HepG2 (cell line): ENCODE data around the gene FLVCR1. TPM values are rescaled to one million over a fixed set of nuclear protein-coding genes. Genes with fewer than 3 reads are reported as not detected.

Experiments used
- ARID5B ChIP-seq: IDR thresholded peaks from 2 replicates; pipeline ENCODE4 v1.4.0; 2020; ENCODE audit warnings: mild to moderate bottlenecking, missing genetic modification reagents
- GFI1 ChIP-seq: sonication (generic); formaldehyde crosslinking; IDR thresholded peaks from 2 replicates; pipeline ENCODE4 v1.5.0; 2020; ENCODE audit warnings: missing genetic modification reagents, mild to moderate bottlenecking, borderline replicate concordance
- PRMT3 ChIP-seq: sonication (generic); formaldehyde crosslinking; IDR thresholded peaks from 2 replicates; pipeline ENCODE4 v1.8.1; 2022; ENCODE audit warnings: low read depth, mild to moderate bottlenecking, moderate library complexity, missing genetic modification reagents, borderline replicate concordance
- SNAPC5 ChIP-seq: sonication (generic); formaldehyde crosslinking; IDR thresholded peaks from 2 replicates; pipeline ENCODE4 v1.8.1; 2023; ENCODE audit warnings: mild to moderate bottlenecking, missing genetic modification reagents, borderline replicate concordance
- STAG1 ChIP-seq: sonication (generic); formaldehyde crosslinking; IDR thresholded peaks from 2 replicates; pipeline ENCODE4 v1.4.0; 2020; ENCODE audit warnings: missing genetic modification reagents
- ZNF691 ChIP-seq: sonication (generic); formaldehyde crosslinking; IDR thresholded peaks from 2 replicates; pipeline ENCODE4 v1.4.0; 2020; ENCODE audit warnings: missing genetic modification reagents, low read depth, mild to moderate bottlenecking, borderline replicate concordance
- polyA plus RNA-seq, 8 experiments: library from polyadenylated mRNA; depleted of rRNA in 3 of 8; stranded (reverse) in 7 of 8; unstranded in 1 of 8; fragments of >200 nt; fragmentation: Illumina TruSeq in 4 of 8; extraction: Trizol in 4 of 8; gene quantifications; 2 replicates each; pipeline versions ENCODE4 v1.2.1 to v1.2.3, GENCODE V29; 2011 to 2016; ENCODE audit warnings: low read depth in 4 of 8, missing spikeins in 1 of 8, mixed read lengths in 1 of 8; ENCODE audit not compliant: insufficient read depth in 1 of 8
- total RNA-seq, 5 experiments: library from RNA; depleted of rRNA; stranded (reverse); fragments of >200 nt; fragmentation: Illumina TruSeq; extraction: Trizol; gene quantifications; 2 replicates each; pipeline ENCODE4 v1.2.3, GENCODE V29; 2016; ENCODE audit warnings: low read depth in 1 of 5

Gene FLVCR1
- total and polyA plus RNA-seq, 2 of the 13 experiments (the other 11 are each of a cell fraction or from before 2014, with no cell fraction given): 14.8 to 39.8 TPM

GRCh38 chr1:212915245-212916091 lies 57.4 kb downstream of the FLVCR1 start (continued):
- TF ChIP-seq ARID5B (CRISPR knock-in tag): 0 out of 2 replicates have a peak, but pooled peaks have one; percentile 7
- no peak for TF ChIP-seq SNAPC5 (CRISPR knock-in tag)
- no peak for TF ChIP-seq PRMT3 (CRISPR knock-in tag)
- peak; percentile 85 for TF ChIP-seq STAG1 (CRISPR knock-in tag)
- TF ChIP-seq GFI1 (CRISPR knock-in tag): no peak
- peak; percentile 46; the same call in 1 of the 2 replicates for TF ChIP-seq ZNF691 (CRISPR knock-in tag)
